Thymus (tissue), 11 donors: ENCODE measurements around the gene EXPH5. TPM values are rescaled to one million over a fixed set of nuclear protein-coding genes. Genes with fewer than 3 reads are reported as not detected.

Experiments
- DNase-seq, 9 donors: peaks; one replicate each; pipeline ENCODE4 v3.0.0-alpha.2; 2013; ENCODE audit warnings: low spot score in 9 of 9, low read depth in 6 of 9, missing footprints in 1 of 9
- H3K27ac ChIP-seq, 2 donors: one replicate each; pipeline ENCODE4 v1.5.1; 2013; ENCODE audit warnings: control low read depth in 1 of 2, low read depth in 1 of 2, low read length in 1 of 2, mild to moderate bottlenecking in 1 of 2, moderate library complexity in 1 of 2
- H3K27me3 ChIP-seq, 2 donors: one replicate each; pipeline ENCODE4 v1.5.1; 2013; ENCODE audit warnings: low read length in 1 of 2; ENCODE audit not compliant: control insufficient read depth in 2 of 2, insufficient read depth in 1 of 2
- H3K36me3 ChIP-seq, 2 donors: one replicate each; pipeline ENCODE4 v1.5.1; 2013; ENCODE audit warnings: low read length in 1 of 2, mild to moderate bottlenecking in 1 of 2, moderate library complexity in 1 of 2; ENCODE audit not compliant: control insufficient read depth in 2 of 2, insufficient read depth in 2 of 2
- H3K4me1 ChIP-seq, 2 donors: one replicate each; pipeline ENCODE4 v1.5.1; 2013; ENCODE audit warnings: low read length in 2 of 2; ENCODE audit not compliant: control insufficient read depth in 2 of 2, insufficient read depth in 2 of 2
- H3K4me3 ChIP-seq, 2 donors: one replicate each; pipeline ENCODE4 v1.5.1; 2013; ENCODE audit warnings: low read length in 2 of 2, control low read depth in 1 of 2, mild to moderate bottlenecking in 1 of 2
- H3K9me3 ChIP-seq, 2 donors: one replicate each; pipeline ENCODE4 v1.5.1; 2013; ENCODE audit warnings: low read length in 1 of 2, mild to moderate bottlenecking in 1 of 2; ENCODE audit not compliant: control insufficient read depth in 2 of 2, insufficient read depth in 1 of 2
- WGBS: extraction: QIAGEN DNeasy Blood & Tissue Kit; methylation state at CpG from one replicate; pipeline ENCODE4 v1.1.7; 2013; 5-methylcytosine and 5-hydroxymethylcytosine counted together
- polyA plus RNA-seq: library from polyadenylated mRNA; stranded (reverse); fragments of 200-250 nt; gene quantifications from one replicate; pipeline ENCODE4 v1.2.3, GENCODE V29; 2013
- total RNA-seq: library from RNA; stranded (reverse); fragments of 120-200 nt; gene quantifications from one replicate; pipeline ENCODE4 v1.2.4, GENCODE V29; 2013
- donor health status: healthy.

EXPH5 gene
- total and polyA plus RNA-seq, 2 donors: 1.8 TPM

- Histone ChIP-seq H3K4me1 (no peaks in the 10 kb centered on the region), H3K4me3 (no peak overlapping the region), H3K36me3 (no peaks in the 10 kb centered on the region), H3K9me3 (no peaks in the 10 kb centered on the region), H3K27me3 (no peaks in the 10 kb centered on the region), H3K27ac (no peak overlapping the region)
- DNase-seq: no peak
- WGBS: 90% methylated on average over 1 of the region's 1 CpG
These were observed 71.2 kb downstream of the EXPH5 start for GRCh38 chr11:108522318-108522717.

DNA sequence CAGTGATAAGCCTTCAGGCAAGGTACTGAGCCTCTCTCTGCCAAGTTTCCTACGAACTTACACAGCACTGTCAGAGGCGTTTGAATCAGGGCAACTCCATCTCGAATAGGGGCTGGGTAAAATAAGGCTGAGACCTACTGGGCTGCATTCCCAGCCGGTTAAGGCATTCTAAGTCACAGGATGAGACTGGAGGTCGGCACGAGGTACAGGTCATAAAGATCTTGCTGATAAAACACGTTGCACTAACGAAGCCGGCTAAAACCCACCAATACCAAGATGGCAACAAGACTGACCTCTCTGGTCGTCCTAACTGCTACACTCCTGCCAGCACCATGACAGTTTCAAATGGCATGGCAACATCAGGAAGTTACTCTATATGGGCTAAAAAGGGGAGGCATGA lies 75.0 kb downstream of the EXPH5 start:
- no peaks in the 10 kb centered on the region for H3K27me3 ChIP-seq
- H3K27ac ChIP-seq: no peak overlapping the region
- WGBS: 96% methylated on average over 10 of the region's 10 CpGs
- no peak for DNase-seq
- no peaks in the 10 kb centered on the region for H3K36me3 ChIP-seq
- no peak overlapping the region for H3K4me3 ChIP-seq
- no peaks in the 10 kb centered on the region for H3K4me1 ChIP-seq
- no peaks in the 10 kb centered on the region for H3K9me3 ChIP-seq

DNA sequence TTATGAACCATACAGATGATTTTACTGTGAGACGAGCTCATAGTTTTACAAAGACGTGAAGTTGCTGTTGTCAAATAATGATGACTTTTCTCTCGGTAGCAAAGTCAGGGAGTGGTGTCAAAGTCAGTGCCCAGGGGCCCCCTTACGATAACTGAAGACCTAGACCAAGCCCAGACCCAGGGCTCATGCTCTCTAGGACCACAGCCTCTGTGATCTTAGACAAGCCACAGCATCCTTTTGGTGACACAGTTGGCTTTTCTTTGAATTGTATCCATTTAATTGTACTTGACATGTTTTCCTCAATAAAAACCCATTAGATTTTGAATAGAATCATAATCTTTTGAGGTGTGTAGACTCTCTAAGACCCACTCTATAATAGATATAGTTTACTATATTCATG lies 77.4 kb downstream of the EXPH5 start:
- no peak for DNase-seq
- Histone ChIP-seq H3K4me3 (no peak overlapping the region), H3K4me1 (no peaks in the 10 kb centered on the region), H3K36me3 (no peaks in the 10 kb centered on the region), H3K27me3 (no peaks in the 10 kb centered on the region), H3K27ac (no peak overlapping the region), H3K9me3 (no peaks in the 10 kb centered on the region)
- WGBS: 98% methylated on average over 4 of the region's 4 CpGs

DNA sequence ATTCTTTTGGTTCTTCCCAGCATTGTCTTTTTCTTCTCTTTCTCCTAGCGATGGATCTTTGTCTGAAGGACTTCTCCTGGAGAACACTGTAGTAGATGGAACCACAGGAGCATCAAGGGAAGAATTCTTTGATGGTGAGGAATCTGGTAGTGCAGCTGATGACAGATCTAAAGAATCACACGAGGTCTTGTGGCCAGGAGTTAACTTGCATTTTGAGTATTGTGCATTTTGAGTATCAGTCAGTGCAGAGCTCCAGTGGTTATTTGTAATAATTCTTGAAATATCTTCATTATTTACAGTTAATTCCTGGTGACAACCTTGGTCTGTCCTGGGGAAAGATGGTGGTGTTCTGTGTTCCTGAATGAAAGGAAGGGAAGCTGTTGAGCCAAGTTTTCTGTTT lies 80.9 kb downstream of the EXPH5 start:
- H3K9me3 ChIP-seq: no peaks in the 10 kb centered on the region
- DNase-seq: no peak
- whole genome bisulfite sequencing: 88% methylated on average over 2 of the region's 2 CpGs
- no peak overlapping the region for H3K4me3 ChIP-seq
- H3K36me3 ChIP-seq: no peaks in the 10 kb centered on the region
- H3K27ac ChIP-seq: no peak overlapping the region
- H3K27me3 ChIP-seq: no peaks in the 10 kb centered on the region
- H3K4me1 ChIP-seq: no peaks in the 10 kb centered on the region

DNA sequence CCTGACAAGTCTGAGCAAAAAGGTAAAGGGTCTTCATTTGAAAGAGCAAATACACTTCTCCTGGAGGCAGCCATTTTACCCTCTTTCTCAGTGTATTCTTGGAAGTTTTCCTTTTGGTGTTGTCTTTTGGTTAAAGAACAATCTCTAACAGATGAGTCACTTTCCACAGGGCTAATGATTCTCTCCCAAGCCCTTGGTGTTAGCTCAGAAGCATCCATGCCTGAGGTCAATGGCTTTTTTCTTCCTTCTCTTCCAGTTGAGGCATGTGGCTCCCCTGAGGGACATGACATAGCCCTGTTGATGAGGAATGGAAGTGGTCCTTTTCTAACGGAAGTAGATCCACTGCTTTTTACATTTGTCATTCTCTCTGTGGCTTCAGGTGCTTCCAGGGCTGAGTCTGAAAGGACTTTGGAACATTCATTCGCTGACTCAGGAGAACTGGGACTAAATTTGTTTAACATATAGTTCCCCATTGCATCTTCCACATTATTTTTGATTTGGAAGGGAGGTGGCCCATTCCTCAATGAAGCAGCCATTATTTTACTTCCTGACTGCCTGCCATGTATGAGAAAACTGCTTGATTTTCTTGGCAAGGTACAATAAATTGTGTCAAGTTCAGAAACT lies 81.6 kb downstream of the EXPH5 start:
- Histone ChIP-seq H3K27ac (no peak overlapping the region), H3K4me1 (no peaks in the 10 kb centered on the region), H3K27me3 (no peaks in the 10 kb centered on the region), H3K36me3 (no peaks in the 10 kb centered on the region), H3K9me3 (no peaks in the 10 kb centered on the region), H3K4me3 (no peak overlapping the region)
- no peak for DNase-seq
- 95% methylated on average over 2 of the region's 2 CpGs for WGBS

DNA sequence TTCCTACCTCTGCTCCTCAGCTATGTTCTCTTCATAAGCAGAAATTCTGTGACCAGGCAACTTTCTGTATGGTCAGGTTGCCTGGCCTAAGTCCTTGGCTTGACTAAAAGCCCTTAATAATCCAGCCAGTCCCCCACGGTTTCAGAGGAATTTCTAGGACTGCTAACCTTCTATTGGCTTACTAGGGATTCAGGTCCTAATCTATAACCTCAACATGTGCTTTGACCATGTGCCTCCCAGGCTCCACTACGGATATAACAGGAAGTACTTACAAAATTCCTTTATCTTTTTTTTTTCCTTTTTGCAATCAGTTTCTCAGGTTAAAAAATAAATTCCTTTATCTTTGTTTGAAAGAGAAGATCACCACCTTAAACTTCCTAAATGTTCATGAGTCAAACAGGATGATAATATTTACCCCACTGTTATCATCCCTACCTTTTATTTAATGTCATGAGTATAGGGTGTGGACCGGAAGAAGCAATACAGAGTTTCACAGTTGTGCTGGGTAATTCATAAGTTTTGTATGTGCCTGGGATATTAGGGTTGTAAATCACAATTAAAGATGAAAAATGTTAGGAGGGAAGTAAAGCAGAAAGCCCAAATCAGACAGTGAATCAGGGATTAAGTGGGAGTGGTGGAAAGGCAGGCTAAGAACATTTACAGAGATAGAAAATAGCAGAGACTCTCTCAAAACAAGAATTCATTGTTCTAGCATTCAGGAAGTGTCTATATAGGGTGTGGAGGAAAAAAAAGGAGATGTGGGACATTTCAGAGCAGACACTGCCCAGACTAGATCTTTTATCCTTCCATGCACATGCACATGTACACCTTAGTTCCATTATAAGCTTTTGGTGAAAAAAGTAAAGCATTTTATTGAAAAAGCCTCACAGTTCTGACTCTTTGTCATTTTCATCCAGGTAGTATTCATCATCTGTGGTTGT lies 84.6 kb downstream of the EXPH5 start:
- H3K36me3 ChIP-seq: no peaks in the 10 kb centered on the region
- H3K27me3 ChIP-seq: no peaks in the 10 kb centered on the region
- 94% methylated on average over 3 of the region's 3 CpGs for WGBS
- no peak overlapping the region for H3K27ac ChIP-seq
- no peak overlapping the region for H3K4me3 ChIP-seq
- H3K9me3 ChIP-seq: no peaks in the 10 kb centered on the region
- DNase-seq: no peak
- no peaks in the 10 kb centered on the region for H3K4me1 ChIP-seq

DNA sequence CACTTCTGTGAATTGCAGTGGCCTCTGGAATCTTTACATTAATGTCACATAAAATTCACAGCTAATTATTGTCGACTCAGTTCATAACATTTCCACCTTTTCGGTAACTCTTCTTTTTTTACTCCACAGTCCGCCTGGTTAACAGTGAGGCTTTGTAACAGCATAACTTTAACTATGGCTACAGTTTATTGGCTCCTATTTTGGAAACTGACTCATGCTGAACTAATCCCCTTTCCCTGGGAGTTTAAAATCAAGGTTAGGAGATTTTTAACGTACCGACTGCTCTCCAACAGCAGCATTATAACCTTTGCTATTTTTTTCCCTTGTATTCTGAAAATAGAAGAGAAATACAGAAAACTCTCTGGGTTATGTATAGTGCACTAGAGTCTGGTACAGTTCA lies 92.2 kb downstream of the EXPH5 start:
- H3K36me3 ChIP-seq: no peaks in the 10 kb centered on the region
- no peak overlapping the region for H3K4me3 ChIP-seq
- 99% methylated on average over 5 of the region's 5 CpGs for WGBS
- no peak overlapping the region for H3K27ac ChIP-seq
- DNase-seq: no peak
- no peaks in the 10 kb centered on the region for H3K27me3 ChIP-seq
- H3K4me1 ChIP-seq: peaks cover 0 to 4% of the 10 kb centered on the region in 2 donors
- no peaks in the 10 kb centered on the region for H3K9me3 ChIP-seq

- 64% methylated on average over 2 of the region's 2 CpGs for WGBS
- Histone ChIP-seq H3K4me1 (peaks cover 0 to 4% of the 10 kb centered on the region in 2 donors), H3K36me3 (no peaks in the 10 kb centered on the region), H3K9me3 (no peaks in the 10 kb centered on the region), H3K4me3 (no peak overlapping the region), H3K27me3 (no peaks in the 10 kb centered on the region), H3K27ac (no peak overlapping the region)
- no peak for DNase-seq
These were observed 92.8 kb downstream of the EXPH5 start for GRCh38 chr11:108500721-108501120.

DNA sequence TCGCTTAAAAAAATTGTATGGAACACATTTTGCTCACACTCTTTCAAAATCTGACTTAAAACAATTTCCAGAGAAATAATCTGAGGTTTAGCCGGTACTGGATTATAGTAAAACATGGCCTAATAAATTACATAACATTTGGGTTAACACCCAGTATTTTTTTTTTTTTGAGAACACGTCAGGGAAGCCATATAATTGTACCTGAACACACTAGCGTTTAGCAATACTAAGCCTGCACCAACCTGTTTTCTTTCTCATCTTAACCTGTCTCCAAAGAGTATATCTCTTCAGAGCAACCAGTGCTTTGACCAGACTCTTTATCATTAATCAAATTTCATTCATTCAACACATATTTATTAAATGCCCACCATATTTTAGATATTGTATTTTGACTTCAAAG lies 93.4 kb downstream of the EXPH5 start:
- Histone ChIP-seq H3K36me3 (peaks cover 0 to 1% of the 10 kb centered on the region in 2 donors), H3K27me3 (no peaks in the 10 kb centered on the region), H3K9me3 (no peaks in the 10 kb centered on the region), H3K4me1 (peaks cover 0 to 4% of the 10 kb centered on the region in 2 donors), H3K4me3 (no peak overlapping the region), H3K27ac (no peak overlapping the region)
- no peak for DNase-seq
- 98% methylated on average over 4 of the region's 4 CpGs for WGBS
